Epithelial cell of esophagus (primary cell): ENCODE data around the gene SLC2A4.

ENCODE experiments used
- DNase-seq: peaks from one replicate; pipeline ENCODE4 v3.0.0; 2010; ENCODE audit warnings: low read depth
- H3K4me3 ChIP-seq: 2 replicates; pipeline ENCODE4 v1.5.1; 2011; ENCODE audit warnings: mild to moderate bottlenecking, low read length, control low read depth
- CTCF ChIP-seq: IDR thresholded peaks from 2 replicates; pipeline ENCODE4 v1.5.1; 2011; ENCODE audit warnings: low read depth, mild to moderate bottlenecking, low read length, control low read depth, inconsistent platforms; ENCODE audit not compliant: insufficient read depth; ENCODE audit errors: missing control alignments

SLC2A4 gene

GRCh38 chr17:7294614-7295153, 13.2 kb downstream of the SLC2A4 start, which contains the start of gene YBX2:
TSS of gene YBX2 (minus strand) at chr17:7294639. CDS start at chr17:7294500, 139 bp downstream.
- TF ChIP-seq CTCF: no peak
- peak within 1 kb of the TSS; percentile 34 for H3K4me3 ChIP-seq
- DNase-seq: peak; percentile 76

- TF ChIP-seq CTCF: peak; percentile 13
- H3K4me3 ChIP-seq: peak overlapping the region; percentile 34
- DNase-seq: no peak
Measured at GRCh38 chr17:7295230-7296180, 14.0 kb downstream of the SLC2A4 start.

GRCh38 chr17:7296189-7296861, 14.8 kb downstream of the SLC2A4 start:
- no peak overlapping the region for H3K4me3 ChIP-seq
- DNase-seq: peak; percentile 76
- peak; percentile 56 for TF ChIP-seq CTCF

- H3K4me3 ChIP-seq: no peak overlapping the region
- DNase-seq: no peak
- TF ChIP-seq CTCF: no peak
Measured at GRCh38 chr17:7304179-7304578, 22.7 kb downstream of the SLC2A4 start.

GRCh38 chr17:7306911-7307685, 25.6 kb downstream of the SLC2A4 start, which contains the start of gene EIF5A:
TSS of gene EIF5A (plus strand) at chr17:7307628. CDS start at chr17:7309636, 2,008 bp downstream.
- peak within 1 kb of the TSS; percentile 90 for H3K4me3 ChIP-seq
- peak; percentile 100 for DNase-seq
- no peak for TF ChIP-seq CTCF

- no peak for TF ChIP-seq CTCF
- peak; percentile 52 for DNase-seq
- peak overlapping the region; percentile 90 for H3K4me3 ChIP-seq
Measured at GRCh38 chr17:7307686-7308624, 26.4 kb downstream of the SLC2A4 start.
